Gastroesophageal sphincter (tissue), 3 donors: ENCODE results near the gene TANC1.

ENCODE experiments used
- EP300 ChIP-seq: sonication (generic); formaldehyde crosslinking; IDR thresholded peaks from one replicate; pipeline ENCODE4 v1.6.1; 2017; ENCODE audit warnings: antibody characterized with exemption, mild to moderate bottlenecking
- POLR2AphosphoS5 ChIP-seq: sonication (generic); formaldehyde crosslinking; IDR thresholded peaks from one replicate; pipeline ENCODE4 v1.6.1; 2017; ENCODE audit warnings: antibody characterized with exemption
- TF ChIP-seq, protein P1 (sequence below), 4 experiments: fragments of 200-600 bp in 2 of 4; fragments of 450-650 bp in 2 of 4; sonication (generic) in 1 of 4; IDR thresholded peaks; one replicate each; pipeline ENCODE4 v1.5.1; 2017 to 2019; ENCODE audit warnings: antibody characterized with exemption in 4 of 4, mild to moderate bottlenecking in 2 of 4, moderate library complexity in 2 of 4

DNA sequence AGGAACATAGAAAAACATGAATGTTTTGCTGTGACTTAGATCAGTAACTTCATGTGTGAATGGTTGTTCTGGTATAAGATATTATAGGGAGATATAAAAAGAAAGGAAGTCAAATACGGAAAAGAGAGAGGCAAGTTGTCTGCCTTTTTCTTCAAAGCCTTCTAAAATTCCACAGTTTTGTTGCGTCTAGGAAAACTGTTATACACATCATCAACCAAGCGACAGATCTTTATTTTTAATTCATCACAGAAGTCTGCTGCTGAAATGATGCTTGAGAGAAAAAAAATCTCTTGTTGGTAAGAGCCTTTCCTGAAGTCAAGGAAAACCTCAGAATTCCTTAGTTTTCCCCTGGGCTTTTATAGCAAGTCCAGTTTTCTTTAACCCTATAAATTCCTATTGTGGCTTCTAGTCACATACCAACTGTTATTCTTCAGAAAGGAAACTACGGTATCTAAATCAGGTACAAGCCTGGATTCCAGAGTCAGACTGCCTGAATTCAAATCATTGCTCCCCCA is 36.3 kb upstream of the TANC1 start:
- no peak for TF ChIP-seq EP300
- TF ChIP-seq, protein P1, sequence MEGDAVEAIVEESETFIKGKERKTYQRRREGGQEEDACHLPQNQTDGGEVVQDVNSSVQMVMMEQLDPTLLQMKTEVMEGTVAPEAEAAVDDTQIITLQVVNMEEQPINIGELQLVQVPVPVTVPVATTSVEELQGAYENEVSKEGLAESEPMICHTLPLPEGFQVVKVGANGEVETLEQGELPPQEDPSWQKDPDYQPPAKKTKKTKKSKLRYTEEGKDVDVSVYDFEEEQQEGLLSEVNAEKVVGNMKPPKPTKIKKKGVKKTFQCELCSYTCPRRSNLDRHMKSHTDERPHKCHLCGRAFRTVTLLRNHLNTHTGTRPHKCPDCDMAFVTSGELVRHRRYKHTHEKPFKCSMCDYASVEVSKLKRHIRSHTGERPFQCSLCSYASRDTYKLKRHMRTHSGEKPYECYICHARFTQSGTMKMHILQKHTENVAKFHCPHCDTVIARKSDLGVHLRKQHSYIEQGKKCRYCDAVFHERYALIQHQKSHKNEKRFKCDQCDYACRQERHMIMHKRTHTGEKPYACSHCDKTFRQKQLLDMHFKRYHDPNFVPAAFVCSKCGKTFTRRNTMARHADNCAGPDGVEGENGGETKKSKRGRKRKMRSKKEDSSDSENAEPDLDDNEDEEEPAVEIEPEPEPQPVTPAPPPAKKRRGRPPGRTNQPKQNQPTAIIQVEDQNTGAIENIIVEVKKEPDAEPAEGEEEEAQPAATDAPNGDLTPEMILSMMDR (IDR thresholded peaks at IDR 0.05): no peak
- no peak for TF ChIP-seq POLR2AphosphoS5
